ENCODE results near the gene ANKRD31. TPM values are rescaled to one million over a fixed set of nuclear protein-coding genes. Genes with fewer than 3 reads are reported as not detected.

The ANKRD31 gene
- total RNA-seq, 1 donor from 2014 or later: 0.12 TPM

DNA sequence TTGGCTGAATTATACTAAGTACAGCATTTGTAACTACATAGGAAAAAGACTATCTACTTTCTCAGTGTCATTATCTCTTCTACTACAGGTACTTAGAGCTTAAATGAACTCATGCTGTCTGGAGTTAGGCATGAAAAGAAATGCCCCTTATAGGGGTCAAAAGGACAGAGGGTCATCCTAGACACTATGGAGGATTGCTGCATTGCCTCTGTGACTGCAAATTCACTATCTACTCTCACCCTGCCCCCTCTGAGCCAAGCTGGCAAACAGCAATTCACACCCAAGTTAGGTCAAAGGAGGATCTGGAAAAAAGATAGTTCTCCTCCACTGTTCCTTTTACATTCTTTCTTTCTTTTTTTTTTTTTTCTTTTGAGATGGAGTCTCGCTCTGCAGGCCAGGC lies 36.7 kb downstream of the ANKRD31 start:
- no peak for DNase-seq (ENCODE audit: low read depth)

DNA sequence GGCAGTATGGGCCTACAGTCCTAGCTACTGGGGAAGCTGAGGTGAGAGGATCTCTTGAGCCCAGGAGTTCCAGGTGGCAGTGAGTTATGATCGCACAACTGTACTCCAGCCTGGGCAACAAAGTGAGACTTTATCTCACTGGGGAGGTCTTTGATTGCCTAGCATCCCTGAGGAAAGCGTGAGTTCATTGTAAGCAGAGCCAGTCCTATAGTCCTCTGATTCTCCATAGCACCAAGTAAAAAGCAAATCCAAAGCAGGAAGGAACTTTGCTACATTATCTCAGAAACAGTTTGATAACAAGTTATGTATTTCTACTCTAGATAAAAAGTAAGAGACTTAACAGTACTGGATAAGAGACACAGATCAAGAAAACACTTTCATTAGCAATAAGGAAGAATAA lies 37.6 kb downstream of the ANKRD31 start:
- DNase-seq (ENCODE audit: low read depth): no peak
- TF ChIP-seq, protein P1, sequence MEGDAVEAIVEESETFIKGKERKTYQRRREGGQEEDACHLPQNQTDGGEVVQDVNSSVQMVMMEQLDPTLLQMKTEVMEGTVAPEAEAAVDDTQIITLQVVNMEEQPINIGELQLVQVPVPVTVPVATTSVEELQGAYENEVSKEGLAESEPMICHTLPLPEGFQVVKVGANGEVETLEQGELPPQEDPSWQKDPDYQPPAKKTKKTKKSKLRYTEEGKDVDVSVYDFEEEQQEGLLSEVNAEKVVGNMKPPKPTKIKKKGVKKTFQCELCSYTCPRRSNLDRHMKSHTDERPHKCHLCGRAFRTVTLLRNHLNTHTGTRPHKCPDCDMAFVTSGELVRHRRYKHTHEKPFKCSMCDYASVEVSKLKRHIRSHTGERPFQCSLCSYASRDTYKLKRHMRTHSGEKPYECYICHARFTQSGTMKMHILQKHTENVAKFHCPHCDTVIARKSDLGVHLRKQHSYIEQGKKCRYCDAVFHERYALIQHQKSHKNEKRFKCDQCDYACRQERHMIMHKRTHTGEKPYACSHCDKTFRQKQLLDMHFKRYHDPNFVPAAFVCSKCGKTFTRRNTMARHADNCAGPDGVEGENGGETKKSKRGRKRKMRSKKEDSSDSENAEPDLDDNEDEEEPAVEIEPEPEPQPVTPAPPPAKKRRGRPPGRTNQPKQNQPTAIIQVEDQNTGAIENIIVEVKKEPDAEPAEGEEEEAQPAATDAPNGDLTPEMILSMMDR (conservative IDR thresholded peaks at IDR 0.05; ENCODE audit: low read depth, low read length): no peak
- H3K4me3 ChIP-seq (ENCODE audit: low read depth, low read length): no peak overlapping the region

More for the DNA sequence above, 36.7 kb downstream of the ANKRD31 start:
- TF ChIP-seq, protein P1 (conservative IDR thresholded peaks at IDR 0.05; ENCODE audit: low read depth, low read length): no peak
- H3K4me3 ChIP-seq (ENCODE audit: low read depth, low read length): no peak overlapping the region

DNA sequence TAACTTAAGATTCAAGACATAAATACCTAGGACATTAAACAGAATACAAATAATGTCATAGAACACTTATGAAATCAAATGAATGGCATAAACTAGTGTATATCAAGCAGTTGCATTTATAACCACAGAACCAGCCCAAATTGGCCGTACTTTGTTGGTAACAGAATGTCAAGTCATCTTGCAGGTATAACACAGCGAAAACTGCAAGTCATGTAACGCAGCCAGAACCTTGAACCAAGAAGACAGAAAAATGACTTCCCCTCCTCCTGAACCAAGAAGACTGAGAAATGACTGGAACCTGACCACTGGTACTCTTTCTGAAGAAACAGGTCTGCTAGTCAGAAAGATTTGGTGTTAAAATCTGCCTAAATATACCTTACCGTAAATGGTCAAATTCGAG lies 38.9 kb downstream of the ANKRD31 start:
- no peak overlapping the region for H3K4me3 ChIP-seq (ENCODE audit: low read depth, low read length)
- no peak for DNase-seq (ENCODE audit: low read depth)
- TF ChIP-seq, protein P1 (conservative IDR thresholded peaks at IDR 0.05; ENCODE audit: low read depth, low read length): no peak

DNA sequence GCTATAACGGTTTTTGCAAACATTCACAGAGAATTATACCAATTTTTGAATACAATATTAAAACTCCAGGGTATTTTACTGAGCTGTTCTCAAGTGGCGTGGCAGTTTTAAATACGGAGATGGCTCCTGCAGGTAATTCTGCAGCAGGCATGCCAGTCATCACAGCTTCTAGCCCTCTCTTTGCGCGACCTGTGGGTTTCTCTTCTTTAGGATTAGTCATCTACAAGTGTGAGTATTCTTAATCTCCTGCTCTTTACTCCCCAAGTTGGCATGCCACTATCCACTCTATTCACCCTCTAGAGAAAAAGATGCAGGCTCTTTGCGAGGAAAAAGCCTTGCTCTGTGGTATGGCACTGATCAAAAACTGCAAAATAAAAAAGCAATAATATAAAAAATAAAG lies 43.9 kb downstream of the ANKRD31 start:
- no peak overlapping the region for H3K4me3 ChIP-seq (ENCODE audit: low read depth, low read length)
- TF ChIP-seq, protein P1 (conservative IDR thresholded peaks at IDR 0.05; ENCODE audit: low read depth, low read length): no peak
- DNase-seq (ENCODE audit: low read depth): no peak

DNA sequence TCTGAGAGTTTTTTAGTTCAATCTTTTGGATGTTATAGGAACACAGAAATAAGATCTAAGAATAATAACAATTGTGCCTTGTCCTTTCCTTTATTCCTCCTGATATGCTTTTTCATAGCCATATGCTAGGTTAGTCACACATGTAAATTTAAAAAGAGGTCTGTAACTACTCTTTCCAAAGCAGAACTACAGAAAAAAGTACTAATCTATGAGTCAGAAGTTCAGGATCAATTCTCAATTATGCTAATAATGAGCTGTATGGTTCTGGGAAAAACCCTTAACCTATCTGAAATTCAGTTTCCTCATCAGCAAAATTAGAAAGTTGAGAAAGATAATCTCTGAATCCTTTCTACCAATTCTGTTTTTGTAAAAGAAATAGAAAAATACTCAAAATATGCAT lies 44.4 kb downstream of the ANKRD31 start:
- no peak overlapping the region for H3K4me3 ChIP-seq (ENCODE audit: low read depth, low read length)
- no peak for DNase-seq (ENCODE audit: low read depth)
- TF ChIP-seq, protein P1 (conservative IDR thresholded peaks at IDR 0.05; ENCODE audit: low read depth, low read length): no peak

DNA sequence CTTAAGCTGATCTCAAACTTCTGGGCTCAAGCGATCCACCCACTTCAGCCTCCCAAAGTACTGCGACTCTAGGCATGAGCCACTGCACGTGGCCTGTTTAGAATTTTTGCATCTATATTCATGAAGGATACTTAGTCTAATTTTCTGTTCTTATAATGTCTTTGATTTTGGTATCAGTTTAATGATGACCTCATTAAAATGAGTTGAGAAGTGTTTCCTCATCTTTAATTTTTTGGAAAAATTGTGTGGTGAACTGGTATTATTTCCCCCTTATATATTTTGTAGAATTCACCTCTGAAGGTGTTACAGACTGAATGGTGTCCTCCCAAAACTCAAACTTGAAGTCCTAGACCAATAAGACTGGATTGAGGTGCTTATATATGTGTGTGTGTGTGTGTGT lies 46.5 kb downstream of the ANKRD31 start:
- no peak for DNase-seq (ENCODE audit: low read depth)

DNA sequence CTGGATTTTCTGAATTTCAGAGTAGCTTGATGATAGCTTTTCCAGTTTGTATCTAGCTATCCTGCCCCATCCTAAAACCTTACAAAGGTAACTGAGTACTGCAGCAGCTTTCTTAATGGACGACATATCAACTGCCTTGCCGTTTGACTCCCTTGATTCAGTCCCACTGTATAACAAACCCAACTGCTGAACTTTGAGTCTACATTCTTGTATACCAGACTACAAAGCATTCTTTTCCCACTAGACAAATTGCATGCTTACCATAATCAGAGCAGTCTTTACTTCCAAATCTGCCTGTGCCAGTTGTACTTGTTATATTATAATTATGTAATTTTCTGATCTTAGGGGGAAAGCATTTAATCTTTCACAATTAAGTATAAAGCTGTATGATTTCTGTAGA lies 47.3 kb downstream of the ANKRD31 start:
- TF ChIP-seq, protein P1 (conservative IDR thresholded peaks at IDR 0.05; ENCODE audit: low read depth, low read length): no peak
- H3K4me3 ChIP-seq (ENCODE audit: low read depth, low read length): no peak overlapping the region
- DNase-seq (ENCODE audit: low read depth): no peak

More for the DNA sequence above, 46.5 kb downstream of the ANKRD31 start:
- no peak overlapping the region for H3K4me3 ChIP-seq (ENCODE audit: low read depth, low read length)
- TF ChIP-seq, protein P1 (conservative IDR thresholded peaks at IDR 0.05; ENCODE audit: low read depth, low read length): no peak
